HG03064 (cell line): ENCODE data around the gene UFM1.
"Not testable (repeated sequence)": the region's sequence is repeated elsewhere in the genome, so short reads cannot be mapped to it uniquely, and the experiment has no call there.

Experiments
- ATAC-seq: cut with Tn5 transposase; IDR thresholded peaks from one replicate; pipeline ENCODE4 v1.9.1; 2021; ENCODE audit warnings: low read depth; ENCODE audit not compliant: unreplicated experiment

UFM1 gene

GRCh38 chr13:38363746-38364145 lies 14.1 kb downstream of the UFM1 start:
- not testable (repeated sequence) for ATAC-seq

GRCh38 chr13:38365661-38366060 lies 16.0 kb downstream of the UFM1 start:
- ATAC-seq: no peak

GRCh38 chr13:38366954-38367645 lies 17.4 kb downstream of the UFM1 start:
- ATAC-seq: no peak

GRCh38 chr13:38369058-38369457 lies 19.4 kb downstream of the UFM1 start:
- no peak for ATAC-seq

GRCh38 chr13:38370096-38370495 lies 20.4 kb downstream of the UFM1 start:
- ATAC-seq: not testable (repeated sequence)

- ATAC-seq: no peak
Observed at GRCh38 chr13:38372820-38373383, 23.3 kb downstream of the UFM1 start.

- no peak for ATAC-seq
Observed at GRCh38 chr13:38376546-38376945, 26.9 kb downstream of the UFM1 start.

GRCh38 chr13:38381890-38382289 lies 32.2 kb downstream of the UFM1 start:
- ATAC-seq: no peak

- no peak for ATAC-seq
Observed at GRCh38 chr13:38382946-38383345, 33.3 kb downstream of the UFM1 start.

GRCh38 chr13:38384171-38384570 lies 34.5 kb downstream of the UFM1 start:
- ATAC-seq: no peak

GRCh38 chr13:38385153-38385891 lies 35.7 kb downstream of the UFM1 start:
- no peak for ATAC-seq

- ATAC-seq: no peak
Observed at GRCh38 chr13:38386421-38386820, 36.8 kb downstream of the UFM1 start.

GRCh38 chr13:38391341-38391740 lies 41.7 kb downstream of the UFM1 start:
- ATAC-seq: no peak

GRCh38 chr13:38394777-38395496 lies 45.3 kb downstream of the UFM1 start:
- no peak for ATAC-seq

GRCh38 chr13:38395497-38395788 lies 45.8 kb downstream of the UFM1 start:
- no peak for ATAC-seq

- no peak for ATAC-seq
Observed at GRCh38 chr13:38398711-38399493, 49.3 kb downstream of the UFM1 start.

- no peak for ATAC-seq
Observed at GRCh38 chr13:38399535-38399934, 49.9 kb downstream of the UFM1 start.

- ATAC-seq: no peak
Observed at GRCh38 chr13:38401276-38401675, 51.6 kb downstream of the UFM1 start.

GRCh38 chr13:38405216-38405615 lies 55.6 kb downstream of the UFM1 start:
- no peak for ATAC-seq

GRCh38 chr13:38409771-38410170 lies 60.1 kb downstream of the UFM1 start:
- ATAC-seq: no peak

- no peak for ATAC-seq
Observed at GRCh38 chr13:38412266-38412665, 62.6 kb downstream of the UFM1 start.
